ENCODE results near the gene CHCHD3.

CHCHD3 gene

DNA sequence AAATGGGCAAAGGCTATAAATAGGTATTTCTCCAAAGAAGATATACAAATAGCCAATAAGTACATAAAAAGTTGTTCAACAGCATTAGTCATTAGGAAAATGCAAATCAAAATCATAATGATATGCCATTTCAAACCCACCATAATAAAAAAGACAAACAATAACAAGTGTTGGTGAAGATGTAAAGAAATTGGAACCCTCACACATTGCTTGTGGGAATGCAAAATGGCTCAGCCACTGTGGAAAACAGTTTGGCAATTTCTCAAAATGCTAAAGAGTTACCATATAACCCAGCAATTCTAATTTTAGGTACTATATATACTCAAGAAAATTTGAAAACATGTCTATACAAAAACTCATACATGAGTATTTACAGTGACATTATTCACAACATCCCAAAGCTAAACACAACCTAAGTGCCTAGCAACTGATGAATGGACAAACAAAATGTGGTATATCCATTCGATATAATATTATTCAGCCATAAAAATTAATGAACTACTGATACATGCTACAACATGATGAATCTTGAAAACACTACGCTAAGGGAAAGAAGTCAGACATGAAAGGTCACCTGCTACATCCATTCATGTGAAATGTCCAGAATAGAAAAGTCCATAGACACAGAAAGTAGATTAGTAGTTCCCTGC, 55.6 kb downstream of the CHCHD3 start:
- no peak overlapping the region for H3K4me3 ChIP-seq (ENCODE audit: low read depth, low read length)
- DNase-seq (ENCODE audit: low read depth): no peak
- TF ChIP-seq, protein P1, sequence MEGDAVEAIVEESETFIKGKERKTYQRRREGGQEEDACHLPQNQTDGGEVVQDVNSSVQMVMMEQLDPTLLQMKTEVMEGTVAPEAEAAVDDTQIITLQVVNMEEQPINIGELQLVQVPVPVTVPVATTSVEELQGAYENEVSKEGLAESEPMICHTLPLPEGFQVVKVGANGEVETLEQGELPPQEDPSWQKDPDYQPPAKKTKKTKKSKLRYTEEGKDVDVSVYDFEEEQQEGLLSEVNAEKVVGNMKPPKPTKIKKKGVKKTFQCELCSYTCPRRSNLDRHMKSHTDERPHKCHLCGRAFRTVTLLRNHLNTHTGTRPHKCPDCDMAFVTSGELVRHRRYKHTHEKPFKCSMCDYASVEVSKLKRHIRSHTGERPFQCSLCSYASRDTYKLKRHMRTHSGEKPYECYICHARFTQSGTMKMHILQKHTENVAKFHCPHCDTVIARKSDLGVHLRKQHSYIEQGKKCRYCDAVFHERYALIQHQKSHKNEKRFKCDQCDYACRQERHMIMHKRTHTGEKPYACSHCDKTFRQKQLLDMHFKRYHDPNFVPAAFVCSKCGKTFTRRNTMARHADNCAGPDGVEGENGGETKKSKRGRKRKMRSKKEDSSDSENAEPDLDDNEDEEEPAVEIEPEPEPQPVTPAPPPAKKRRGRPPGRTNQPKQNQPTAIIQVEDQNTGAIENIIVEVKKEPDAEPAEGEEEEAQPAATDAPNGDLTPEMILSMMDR (IDR thresholded peaks at IDR 0.05; ENCODE audit: insufficient read depth, low read depth, low read length, missing control alignments): no peak

DNA sequence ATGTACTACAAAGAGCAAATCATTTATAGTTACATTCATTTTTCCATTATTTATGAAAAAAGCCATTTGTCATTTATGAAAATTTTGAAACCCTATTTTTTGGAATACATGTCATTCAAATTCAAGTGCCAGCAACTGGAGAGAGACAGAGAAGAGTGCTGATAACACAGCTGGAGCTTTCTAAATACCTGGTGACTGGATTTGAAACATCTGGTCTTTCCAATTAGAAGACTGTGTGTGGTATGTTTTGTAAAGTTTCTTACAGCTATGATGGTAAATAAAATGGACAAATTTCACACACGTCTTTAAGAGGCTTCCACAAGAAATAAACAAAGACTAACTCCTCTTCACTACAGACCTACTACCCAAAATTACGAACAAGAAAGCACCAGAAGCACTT, 56.8 kb downstream of the CHCHD3 start:
- no peak for DNase-seq (ENCODE audit: low read depth)
- no peak overlapping the region for H3K4me3 ChIP-seq (ENCODE audit: low read depth, low read length)
- TF ChIP-seq, protein P1 (IDR thresholded peaks at IDR 0.05; ENCODE audit: insufficient read depth, low read depth, low read length, missing control alignments): no peak

DNA sequence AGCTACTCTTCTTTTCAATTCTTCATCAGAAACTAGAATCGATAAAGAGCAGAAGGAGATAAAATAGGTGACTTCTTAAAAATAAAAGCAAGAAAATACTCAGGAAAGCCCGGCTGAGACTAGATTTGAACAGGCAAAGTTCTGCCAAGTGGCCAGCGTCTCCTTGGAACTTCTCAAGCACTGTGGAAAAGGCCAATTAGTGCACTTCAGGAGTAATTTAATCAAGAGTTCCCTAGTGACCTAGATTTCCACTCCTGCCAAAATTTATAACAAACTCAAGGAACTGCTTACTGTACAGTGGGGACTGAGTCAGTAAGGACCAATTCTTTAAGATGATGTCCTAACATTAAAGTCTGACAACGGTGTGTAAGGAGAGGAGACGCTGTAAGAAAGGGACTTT, 57.3 kb downstream of the CHCHD3 start:
- H3K4me3 ChIP-seq (ENCODE audit: low read depth, low read length): no peak overlapping the region
- TF ChIP-seq, protein P1 (IDR thresholded peaks at IDR 0.05; ENCODE audit: insufficient read depth, low read depth, low read length, missing control alignments): no peak
- no peak for DNase-seq (ENCODE audit: low read depth)

DNA sequence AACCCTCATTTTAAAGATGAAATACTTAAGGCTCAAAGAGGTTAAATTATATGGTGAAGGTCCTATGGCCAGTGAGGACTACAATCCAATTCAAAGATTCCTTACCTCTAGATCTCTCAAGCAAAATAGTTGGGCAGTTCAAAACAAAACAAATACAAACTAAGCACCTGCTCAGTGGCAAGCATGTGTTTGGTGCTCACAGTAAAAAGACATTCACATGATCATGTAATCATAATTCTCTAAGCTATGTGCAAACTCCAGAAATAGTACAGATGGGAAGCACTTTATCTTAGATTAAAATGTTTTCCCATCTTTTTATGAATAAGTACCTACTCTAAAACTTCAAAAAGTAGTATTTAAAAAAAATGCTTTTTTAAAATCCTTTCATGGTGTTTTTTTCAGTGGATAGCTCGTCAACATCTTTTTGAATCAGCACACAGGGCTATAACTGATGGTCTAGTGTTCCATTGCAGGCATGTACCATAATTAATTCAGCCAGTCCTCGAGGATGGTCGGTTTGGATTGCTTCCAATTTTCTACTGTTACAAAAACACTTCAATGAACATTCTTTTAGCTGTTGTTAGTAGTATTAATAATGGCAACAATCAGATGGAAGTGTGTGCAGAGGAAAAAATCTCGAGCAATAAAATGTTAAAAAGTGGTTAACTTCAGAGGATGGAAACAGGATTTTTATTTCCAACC, 58.4 kb downstream of the CHCHD3 start:
- TF ChIP-seq, protein P1 (IDR thresholded peaks at IDR 0.05; ENCODE audit: insufficient read depth, low read depth, low read length, missing control alignments): no peak
- DNase-seq (ENCODE audit: low read depth): no peak
- no peak overlapping the region for H3K4me3 ChIP-seq (ENCODE audit: low read depth, low read length)

DNA sequence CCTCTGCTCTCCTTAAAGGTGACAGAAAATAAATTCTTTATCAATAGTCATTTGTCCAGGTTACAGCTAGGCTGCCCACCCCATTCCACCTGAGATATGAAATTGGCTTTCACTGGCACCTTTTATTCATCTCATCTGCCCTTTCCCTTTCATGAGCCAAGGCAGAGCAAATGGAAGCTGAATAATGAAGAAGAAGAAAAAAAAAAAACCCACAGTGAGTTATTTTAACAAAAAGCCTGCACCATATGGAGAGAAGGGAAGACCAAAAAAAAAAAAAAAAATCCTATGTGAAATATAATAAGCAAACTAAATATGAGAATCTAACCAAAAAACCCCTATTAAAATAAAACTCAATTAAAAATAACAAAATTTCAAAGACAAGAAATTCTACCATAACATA, 59.2 kb downstream of the CHCHD3 start:
- TF ChIP-seq, protein P1 (IDR thresholded peaks at IDR 0.05; ENCODE audit: insufficient read depth, low read depth, low read length, missing control alignments): no peak
- DNase-seq (ENCODE audit: low read depth): no peak
- no peak overlapping the region for H3K4me3 ChIP-seq (ENCODE audit: low read depth, low read length)

DNA sequence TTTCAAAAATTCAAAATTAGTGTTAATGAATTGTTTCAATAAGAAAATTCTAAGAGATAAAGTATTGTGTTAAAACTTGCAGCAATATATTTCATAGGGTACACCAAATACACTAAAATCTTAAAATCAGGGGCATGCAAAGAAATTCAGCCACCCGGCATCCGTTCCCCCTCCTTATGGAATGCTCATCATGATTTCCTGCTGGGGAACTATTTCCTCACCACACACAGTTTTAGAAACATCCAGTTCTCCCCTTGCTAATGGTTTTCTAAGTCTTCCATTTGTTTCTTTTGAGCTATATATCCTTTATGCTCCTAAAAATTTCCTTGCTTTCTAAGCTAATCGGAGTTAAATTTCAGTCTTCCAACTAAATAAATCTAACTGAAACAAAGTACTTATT, 60.7 kb downstream of the CHCHD3 start:
- TF ChIP-seq, protein P1 (IDR thresholded peaks at IDR 0.05; ENCODE audit: insufficient read depth, low read depth, low read length, missing control alignments): no peak
- no peak for DNase-seq (ENCODE audit: low read depth)
- no peak overlapping the region for H3K4me3 ChIP-seq (ENCODE audit: low read depth, low read length)
